HG02571 (cell line): ENCODE results near the gene MRLN.
"Not testable (repeated sequence)": the region's sequence is repeated elsewhere in the genome, so short reads cannot be mapped to it uniquely, and the experiment has no call there.

ENCODE experiments used
- ATAC-seq: cut with Tn5 transposase; IDR thresholded peaks from one replicate; pipeline ENCODE4 v1.9.1; 2021; ENCODE audit warnings: mild to moderate bottlenecking, moderate library complexity; ENCODE audit not compliant: unreplicated experiment

Gene MRLN

DNA sequence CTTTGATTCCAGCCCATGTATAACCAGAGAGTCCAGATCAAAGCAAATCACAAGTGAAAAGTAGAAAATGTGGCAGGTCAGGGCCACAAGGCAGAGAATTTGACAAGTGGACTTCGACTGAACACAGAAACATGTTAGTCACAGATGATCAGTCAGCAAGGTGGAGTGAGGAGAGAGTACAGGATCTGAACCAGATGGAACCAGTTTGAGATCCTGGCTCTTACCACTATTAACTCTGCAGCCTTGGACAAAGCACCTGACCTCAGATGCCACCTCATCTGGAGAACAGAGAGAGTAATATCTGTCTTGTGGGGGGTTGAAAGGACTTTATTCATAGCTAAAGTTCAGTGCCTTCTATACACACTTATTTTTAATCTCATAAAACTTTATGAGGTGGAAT lies 4.4 kb downstream of the MRLN start:
- no peak for ATAC-seq

DNA sequence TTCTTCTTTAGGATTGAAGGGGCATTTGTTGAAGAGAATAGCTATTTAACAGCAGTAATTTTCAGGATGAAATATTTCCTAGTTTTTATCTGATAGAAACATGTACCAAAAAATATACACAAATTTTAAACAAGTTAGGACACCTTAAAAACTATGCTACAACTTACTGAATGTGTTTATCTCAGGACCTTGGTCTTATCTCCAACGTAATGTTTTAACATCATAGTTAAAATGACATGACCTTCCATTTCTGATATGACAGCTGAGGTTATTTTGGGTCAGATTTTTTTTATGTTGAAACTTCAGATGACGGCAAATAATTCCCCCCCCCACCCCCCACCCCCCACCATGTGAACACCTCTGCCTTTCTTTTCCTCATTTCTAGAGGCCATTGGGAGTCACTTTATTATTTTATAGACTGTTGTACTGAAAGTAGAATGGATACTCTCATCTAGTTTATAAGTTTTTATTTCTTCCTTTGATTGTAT lies 8.0 kb downstream of the MRLN start:
- no peak for ATAC-seq

DNA sequence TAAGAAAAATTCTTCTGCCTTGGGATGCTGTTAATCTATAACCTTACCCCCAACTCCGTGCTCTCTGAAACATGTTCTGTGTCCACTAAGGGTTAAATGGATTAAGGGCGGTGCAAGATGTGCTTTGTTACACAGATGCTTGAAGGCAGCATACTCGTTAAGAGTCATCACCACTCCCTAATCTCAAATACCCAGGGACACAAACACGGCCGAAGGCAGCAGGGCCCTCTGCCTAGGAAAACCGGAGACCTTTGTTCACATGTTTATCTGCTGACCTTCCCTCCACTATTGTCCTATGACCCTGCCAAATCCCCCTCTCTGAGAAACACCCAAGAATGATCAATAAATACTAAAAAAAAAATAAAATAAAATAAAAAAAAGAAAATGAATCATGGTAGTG lies 8.5 kb downstream of the MRLN start:
- not testable (repeated sequence) for ATAC-seq

DNA sequence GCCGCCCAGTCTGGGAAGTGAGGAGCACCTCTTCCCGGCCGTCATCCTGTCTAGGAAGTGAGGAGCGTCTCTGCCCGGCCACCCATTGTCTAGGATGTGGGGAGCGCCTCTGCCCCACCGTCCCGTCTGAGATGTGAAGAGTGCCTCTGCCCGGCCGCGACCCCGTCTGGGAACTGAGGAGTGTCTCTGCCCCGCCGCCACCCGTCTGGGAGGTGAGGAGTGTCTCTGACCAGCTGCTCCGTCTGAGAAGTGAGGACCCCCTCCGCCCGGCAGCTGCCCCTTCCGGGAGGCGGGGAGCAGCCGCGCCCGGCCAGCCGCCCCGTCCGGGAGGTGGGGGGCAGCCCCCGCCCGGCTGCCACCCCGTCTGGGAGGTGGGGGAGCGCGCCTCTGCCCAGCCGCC lies 9.1 kb downstream of the MRLN start:
- not testable (repeated sequence) for ATAC-seq

DNA sequence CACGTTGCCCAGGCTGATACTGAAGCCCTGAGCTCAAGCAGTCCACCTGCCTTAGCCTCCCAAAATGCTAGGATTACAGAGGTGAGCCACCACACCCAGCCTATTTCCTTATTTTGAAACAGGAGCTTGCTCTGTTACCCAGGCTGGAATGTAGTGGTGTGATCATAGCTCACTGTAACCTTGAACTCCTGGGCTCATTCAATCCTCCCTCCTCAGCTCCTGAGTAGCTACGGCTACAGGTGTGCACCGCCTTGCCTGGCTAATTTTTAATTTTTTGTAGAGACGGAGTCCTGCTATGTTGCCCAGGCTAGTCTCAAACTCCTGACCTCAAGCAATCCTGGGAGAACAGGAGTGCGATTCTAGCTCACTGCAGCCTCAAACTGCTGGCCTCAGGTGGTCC lies 11.7 kb downstream of the MRLN start:
- ATAC-seq: no peak

DNA sequence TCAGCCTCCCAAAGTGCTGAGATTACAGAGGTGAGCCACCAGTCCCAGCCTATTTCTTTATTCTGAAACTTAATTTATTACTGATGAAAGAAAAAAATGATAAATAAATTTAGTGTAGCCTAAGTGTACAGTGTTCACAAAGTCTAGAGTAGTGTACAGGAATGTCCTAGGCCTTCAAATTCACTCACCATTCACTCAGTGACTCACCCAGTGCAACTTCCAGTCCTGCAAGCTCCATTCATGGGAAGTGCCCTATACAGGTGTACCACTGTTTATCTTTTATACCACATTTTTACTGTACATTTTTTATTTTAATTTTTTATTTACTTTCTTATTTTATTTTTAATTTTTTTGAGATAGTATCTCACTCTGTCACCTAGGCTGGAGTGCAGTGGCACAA lies 12.2 kb downstream of the MRLN start:
- no peak for ATAC-seq

DNA sequence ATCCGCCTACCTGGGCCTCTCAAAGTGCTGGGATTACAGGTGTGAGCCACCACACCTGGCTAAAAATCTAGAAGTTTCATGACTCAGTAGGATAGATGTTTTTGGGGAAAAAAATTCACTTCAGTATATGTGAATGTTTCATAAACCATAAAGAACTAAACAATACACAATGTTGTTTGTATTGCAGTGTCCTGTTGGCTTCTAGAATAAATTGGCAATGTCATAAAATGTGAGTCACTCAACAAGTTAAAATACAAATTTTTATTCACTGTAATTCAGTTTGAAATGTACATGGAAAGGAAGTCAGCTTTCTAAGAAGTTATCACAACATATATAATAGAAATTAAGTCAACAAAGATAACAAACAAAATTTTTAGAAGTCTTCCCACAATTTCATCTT lies 16.5 kb downstream of the MRLN start:
- no peak for ATAC-seq

DNA sequence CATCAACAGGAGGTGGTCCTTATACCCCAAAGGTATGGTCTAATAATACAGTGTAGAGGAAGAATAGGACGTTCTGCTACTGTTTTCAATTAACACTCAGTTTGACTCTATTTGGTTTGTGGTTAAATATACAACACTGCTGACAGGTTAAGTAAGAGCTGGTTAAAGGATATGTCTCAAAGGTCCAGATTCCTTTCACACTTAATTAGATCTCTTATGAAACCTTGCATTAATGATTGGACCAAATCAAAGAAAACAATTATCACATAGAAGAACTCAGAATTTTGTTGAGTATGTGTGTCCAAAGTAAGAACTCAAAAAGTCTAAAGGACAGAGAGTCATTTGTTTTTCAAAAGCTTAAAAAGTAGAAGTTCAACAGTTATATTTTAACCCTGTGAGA lies 18.0 kb downstream of the MRLN start:
- no peak for ATAC-seq

DNA sequence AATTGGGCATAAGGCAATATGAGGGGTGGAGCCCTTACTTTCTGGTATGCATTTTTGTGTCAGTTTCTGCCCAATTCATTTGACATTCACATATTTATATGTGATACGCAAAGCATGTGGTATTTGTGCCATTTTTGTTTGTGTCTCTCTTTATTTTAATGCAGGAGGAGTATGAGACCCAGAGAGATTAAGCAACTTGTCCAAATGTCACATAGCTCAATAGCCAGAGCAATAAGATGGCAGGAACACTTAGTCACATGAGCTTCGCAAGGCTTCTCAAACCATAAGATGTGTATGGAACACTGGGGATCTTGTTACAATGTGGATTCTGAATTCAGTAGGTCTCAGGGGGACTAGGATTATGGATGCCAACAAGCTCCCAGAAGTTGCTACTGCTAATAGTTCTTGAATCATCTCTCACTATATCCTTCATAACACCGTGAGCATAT lies 19.2 kb downstream of the MRLN start:
- no peak for ATAC-seq

DNA sequence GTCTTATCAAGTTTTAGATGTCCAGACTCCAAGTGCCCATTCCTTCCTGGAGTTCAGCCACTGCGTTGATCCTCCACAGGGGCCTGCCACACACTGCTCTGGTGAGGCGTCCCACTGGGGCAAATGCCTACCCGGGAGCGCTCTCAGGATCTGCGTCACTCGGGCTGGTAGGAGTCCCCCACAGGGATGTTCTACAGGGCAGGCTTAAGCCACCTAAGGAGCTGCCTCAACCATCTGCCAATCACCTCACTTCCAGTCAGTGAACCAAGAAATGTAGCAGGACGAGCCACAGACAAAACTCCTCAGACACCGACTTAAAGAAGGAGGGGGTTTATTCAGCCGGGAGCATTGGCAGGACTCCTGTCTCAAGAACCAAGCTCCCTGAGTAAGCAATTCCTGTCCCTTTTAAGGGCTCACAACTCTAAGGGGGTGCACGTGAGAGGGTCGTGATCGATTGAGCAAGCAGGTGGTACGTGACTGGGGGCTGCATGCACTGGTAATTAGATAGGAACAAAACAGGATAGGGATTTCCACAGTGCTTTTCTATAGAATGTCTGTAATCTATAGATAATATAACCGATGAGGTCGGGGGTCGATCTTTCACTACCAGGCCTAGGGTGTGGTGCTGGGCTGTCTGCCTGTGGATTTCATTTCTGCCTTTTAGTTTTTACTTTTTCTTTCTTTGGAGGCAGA lies 19.8 kb downstream of the MRLN start:
- ATAC-seq: not testable (repeated sequence)

DNA sequence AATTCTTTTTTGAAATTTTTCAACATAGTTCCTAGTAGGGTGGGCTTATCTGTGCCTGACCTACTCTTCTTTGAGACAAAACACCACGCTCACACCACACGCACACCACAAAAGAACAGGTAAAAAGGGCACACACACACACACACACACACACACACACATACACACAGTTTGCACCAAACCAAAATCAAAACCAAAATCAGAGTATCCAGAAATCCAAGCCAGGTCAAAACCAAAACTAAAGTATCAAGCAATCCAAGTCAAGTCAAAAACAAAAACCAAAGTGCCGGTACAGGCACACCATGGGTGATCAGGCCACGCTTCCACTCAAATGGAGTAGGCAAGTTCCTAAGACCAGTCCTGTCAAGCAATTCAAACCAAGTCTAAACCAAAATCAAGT lies 20.4 kb downstream of the MRLN start:
- ATAC-seq: not testable (repeated sequence)

DNA sequence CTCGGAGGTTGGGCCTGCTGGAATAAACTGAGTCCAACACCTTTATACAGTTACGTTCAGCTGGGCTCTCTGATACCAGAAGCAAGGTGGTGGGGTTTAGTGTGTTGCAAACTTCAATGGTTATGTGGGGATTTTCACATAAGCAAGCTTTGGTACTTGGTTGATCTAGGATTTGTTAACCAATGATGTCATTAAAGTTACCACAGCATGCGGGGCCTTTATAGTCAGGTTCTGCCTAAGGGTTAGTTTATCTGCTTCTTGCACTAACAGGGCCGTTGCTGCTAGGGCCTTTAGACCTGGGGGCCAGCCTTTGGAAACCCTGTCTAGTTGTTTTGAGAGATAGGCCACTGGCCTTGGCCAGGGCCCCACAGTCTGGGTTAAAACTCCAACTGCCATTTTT lies 24.1 kb downstream of the MRLN start:
- not testable (repeated sequence) for ATAC-seq

DNA sequence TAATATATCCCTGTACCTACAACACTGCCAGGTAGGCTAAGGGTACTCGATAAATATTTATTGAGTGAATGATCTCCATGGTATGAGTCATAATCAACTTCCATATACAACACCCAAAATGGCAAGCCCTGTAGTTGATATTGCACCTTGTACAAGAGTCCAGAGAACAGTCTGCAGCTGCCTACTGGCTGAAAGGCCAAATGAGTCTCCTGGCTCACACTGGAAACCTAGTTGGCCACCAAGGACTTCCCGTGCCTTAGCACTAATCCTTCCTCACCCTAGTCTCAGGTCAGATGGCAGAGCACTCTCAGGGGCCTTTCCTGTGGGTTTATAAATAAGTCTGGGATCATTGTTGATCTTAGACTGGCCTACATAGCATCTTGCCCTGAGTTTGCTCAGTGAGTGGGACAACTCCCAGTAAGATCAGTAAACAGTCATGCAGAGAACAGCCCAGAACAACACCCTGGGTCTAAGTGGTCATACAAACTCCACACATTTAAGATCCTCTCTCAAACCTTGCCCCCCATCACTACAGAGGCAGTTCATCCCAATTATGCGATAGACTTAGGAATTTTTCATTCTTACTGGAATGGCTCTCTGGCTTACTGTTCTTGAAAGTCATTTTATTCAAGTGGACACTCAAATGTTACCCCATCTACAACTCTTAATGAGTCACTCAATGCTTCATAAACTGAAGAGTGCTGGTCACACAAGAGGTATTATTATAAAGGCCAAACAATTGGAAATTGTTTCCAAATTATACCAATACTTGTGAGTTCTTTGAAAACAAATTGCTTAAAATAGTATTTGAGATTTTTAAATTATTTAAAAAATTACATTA lies 28.9 kb downstream of the MRLN start:
- no peak for ATAC-seq

DNA sequence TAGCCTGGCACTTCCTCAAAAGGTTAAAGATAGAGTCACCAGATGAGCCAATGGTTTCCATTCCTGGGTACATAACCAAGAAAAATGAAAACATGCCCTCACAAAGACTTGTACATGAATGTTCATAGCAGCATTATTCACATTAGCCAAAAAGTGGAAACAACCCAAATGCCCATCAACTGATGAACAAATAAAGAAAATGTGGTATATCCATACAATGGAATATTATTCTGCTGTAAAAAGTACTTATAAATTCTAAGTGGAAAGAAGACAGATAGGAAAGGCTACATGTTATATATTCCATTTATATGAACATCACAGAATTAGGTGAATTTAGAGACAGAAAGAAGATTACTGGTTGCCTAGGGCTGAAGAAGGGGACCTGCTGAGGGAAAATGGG lies 32.9 kb downstream of the MRLN start:
- no peak for ATAC-seq

DNA sequence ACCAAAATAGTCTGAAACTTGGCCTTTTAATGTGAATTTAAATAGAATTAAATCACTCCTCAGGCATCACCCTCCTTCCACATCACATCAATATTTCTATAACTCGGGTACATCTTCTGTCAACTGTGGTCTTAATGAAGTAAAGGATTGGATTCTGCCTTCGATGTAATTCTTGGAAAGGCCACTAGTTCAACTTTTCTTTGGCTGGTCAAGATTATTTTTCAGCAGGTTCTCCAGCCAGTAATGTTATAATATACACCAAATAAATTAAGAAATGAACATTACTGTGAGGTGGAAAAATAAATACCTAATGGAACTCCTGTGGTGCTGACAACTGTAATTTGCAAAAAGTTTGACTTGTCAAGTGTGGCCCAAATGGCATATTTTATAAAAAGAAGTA lies 33.9 kb downstream of the MRLN start:
- no peak for ATAC-seq

DNA sequence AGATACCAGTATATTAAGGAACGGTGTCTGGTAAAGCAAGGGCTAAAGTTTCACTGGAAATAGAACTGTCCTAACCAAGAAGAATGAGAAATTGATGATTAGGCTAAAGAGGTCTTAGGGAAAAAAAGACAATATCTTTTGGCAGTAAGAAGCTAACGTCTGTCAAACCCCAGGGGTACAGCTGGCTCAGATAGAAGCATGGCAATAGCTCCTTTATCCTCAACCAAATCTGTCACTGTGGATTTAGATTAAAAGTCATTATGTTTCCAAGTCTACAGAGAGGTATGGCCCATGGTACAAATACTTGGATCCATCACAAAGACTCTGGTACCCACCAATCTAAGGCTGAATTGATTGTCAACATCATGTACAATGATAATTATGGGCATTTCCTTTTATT lies 35.0 kb downstream of the MRLN start:
- no peak for ATAC-seq

DNA sequence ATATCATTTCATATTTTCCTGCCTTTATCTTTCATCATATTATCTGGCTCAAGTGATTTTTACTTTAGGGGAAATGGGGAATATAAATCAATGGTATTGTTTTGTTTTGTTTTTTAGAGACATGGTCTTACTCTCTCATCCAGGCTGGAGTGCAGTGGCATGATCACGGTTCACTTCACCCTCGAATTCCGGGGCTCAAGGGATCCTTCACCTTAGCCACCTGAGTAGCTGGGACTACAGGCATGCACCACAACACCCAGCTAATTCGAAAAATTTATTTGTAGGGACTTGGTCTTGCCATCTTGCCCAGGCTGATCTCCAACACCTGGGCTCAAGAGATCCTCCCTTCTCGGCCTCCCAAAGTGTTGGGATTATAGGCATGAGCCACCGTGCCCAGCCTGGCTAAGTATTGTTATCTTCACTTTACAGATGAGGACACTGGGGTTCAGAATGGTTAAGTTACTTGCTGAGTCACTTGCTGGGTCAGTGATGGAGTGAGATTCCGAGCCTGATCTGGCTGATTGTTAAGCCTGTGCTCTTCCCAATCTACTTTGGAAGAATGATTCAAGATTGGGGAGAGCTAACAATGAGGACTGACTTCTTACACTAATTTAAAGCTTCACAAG lies 39.9 kb downstream of the MRLN start:
- ATAC-seq: no peak

DNA sequence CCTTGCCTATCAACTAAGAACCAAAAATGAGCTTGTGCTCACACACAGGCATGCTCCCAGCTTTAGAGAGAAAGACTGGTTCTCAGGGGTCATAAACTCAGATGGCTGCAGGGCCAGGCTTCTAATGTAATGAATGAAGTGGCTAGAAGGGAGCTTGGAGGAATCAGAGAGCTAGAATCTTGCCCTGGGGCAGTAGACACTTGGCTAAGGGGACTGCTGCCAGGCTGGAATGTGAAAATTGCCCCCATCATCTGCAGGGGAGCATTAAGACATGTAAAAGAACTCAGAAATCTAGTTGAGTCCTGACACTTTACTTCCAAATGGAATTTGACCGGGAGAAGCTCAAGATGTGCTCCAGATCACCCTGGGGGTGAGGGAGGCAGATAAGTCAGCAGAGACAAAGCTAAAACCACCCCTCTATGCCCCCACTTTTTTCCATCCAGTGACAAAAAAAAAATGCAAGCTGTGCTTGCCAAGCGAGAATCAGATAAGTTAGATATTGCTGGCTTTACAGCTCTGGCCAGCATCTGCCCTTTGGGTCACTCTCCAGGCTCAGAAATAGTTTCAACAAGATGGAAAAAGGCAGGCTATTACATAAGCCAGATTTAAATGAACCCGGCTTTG lies 41.3 kb downstream of the MRLN start:
- no peak for ATAC-seq

DNA sequence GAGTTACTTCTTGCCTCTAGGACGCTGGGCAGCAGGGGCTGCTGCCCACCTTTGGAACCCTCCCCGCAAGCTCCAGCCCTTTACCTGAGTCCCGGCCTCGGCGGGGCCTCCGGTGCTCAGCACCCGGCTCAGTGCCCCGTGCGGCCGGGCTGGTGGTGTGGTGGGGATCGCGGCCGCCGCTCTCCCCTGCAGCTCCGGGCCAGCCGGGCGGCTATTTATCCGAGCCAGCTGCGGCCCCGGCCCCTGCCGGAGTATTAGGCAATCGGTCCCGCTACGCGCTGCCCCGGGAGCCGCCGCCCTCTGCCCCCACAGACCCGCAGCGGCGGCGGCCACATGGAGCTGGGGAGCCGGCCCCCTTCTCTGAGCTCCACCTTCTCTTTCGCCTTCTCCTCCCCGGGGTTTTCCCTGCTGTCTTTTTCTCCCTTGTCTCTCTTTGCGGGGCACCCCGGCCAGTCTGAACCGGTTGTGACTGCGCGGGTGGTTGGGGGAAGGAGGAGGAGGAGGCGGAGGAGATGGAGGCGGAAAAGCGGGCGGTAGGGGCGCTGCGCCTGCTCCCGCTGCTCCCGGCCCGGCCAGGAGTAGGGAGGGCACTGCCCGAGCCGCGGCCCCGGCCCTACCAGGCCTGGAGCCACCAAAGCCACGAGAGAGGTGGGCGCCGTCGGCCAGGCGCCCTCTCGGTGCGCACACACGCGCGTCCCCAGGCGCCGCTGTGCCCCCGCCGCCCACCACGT lies 43.7 kb downstream of the MRLN start, which contains the start of gene SLC16A9:
Gene SLC16A9, minus strand, starts transcription at position 456 of the 731 bp plus-strand sequence. CDS start 25,559 bp downstream, outside the sequence.
- ATAC-seq: peak; percentile 94

DNA sequence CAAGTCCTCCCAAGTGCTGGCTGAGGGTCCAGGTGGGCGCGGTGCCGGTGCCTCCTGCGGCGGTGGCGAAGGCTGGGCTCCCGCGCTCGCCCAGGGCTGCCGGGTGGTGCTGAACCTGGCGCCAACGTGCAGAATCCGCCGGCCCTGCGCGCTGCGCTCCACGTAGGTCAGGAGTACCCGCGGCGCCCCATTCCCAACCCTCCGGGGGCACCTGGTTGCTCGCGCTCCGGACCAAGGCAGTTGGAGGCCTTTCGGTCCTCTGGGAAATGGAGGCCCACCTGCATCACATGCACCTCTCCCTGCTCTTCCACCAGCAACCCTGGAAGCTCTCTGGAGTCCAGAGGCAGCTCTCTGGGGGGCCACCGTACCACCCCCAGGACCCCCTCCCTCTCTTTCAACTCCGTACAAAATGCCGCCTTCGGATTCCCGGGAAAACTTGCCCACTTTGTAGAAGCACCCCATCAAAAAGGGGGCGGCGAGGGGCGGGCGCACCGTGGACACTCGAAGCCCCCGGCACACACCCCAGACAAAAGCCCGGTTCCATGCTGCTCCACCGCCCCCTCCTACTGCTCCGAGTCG lies 44.4 kb downstream of the MRLN start:
- no peak for ATAC-seq
